H1 (cell line): ENCODE measurements around the gene HES1. TPM values are rescaled to one million over a fixed set of nuclear protein-coding genes. Genes with fewer than 3 reads are reported as not detected.
A peak's percentile ranks its signal among the peaks of the same experiment; 100 is the strongest.

Source experiments
- CTCF ChIA-PET: fragments of 300-600 bp; sonication (Branson Sonifier 250); formaldehyde crosslinking; loops from one replicate; lab custom pipeline; 2021; ENCODE audit not compliant: partially characterized antibody; lab: Charles Lee
- POLR2A ChIA-PET: fragments of 300-600 bp; sonication (Branson Sonifier 250); formaldehyde crosslinking; loops from one replicate; lab custom pipeline; 2021; ENCODE audit warnings: inconsistent platforms; ENCODE audit not compliant: partially characterized antibody; lab: Charles Lee
- DNase-seq, 2 experiments: peaks; one replicate each; pipeline versions ENCODE4 v3.0.0 to v3.0.0-alpha.2; 2010 to 2022; ENCODE audit warnings: low spot score in 2 of 2, low read depth in 1 of 2, mixed read lengths in 1 of 2
- FAIRE-seq: peaks from 2 replicates; lab custom pipeline; 2011; peaks lifted over from hg19 to GRCh38; lab: Jason Lieb, UNC
- H2AFZ ChIP-seq: 2 replicates; pipeline ENCODE4 v1.8.1; 2012; ENCODE audit warnings: low read length, inconsistent platforms
- H2AK5ac ChIP-seq: 2 replicates; pipeline ENCODE4 v1.6.1; 2013; ENCODE audit warnings: low read depth, low read length
- H2BK120ac ChIP-seq: replicated peaks from 2 replicates; pipeline ENCODE3; 2013; ENCODE audit warnings: low read depth, low read length, inconsistent platforms
- H2BK12ac ChIP-seq: 2 replicates; pipeline ENCODE4 v1.6.1; 2013; ENCODE audit warnings: low read depth, low read length
- H2BK15ac ChIP-seq: 2 replicates; pipeline ENCODE4 v1.6.1; 2013; ENCODE audit warnings: low read length
- H2BK20ac ChIP-seq: 2 replicates; pipeline ENCODE4 v1.6.1; 2013; ENCODE audit warnings: low read length
- H2BK5ac ChIP-seq: 2 replicates; pipeline ENCODE4 v1.6.1; 2013; ENCODE audit warnings: low read depth, low read length
- H3K14ac ChIP-seq: 2 replicates; pipeline ENCODE4 v1.6.1; 2013; ENCODE audit warnings: inconsistent platforms; ENCODE audit not compliant: insufficient read length
- H3K18ac ChIP-seq: 2 replicates; pipeline ENCODE4 v1.6.1; 2013; ENCODE audit warnings: low read length; ENCODE audit errors: extremely low read depth
- H3K23ac ChIP-seq: 2 replicates; pipeline ENCODE4 v1.6.1; 2013; ENCODE audit warnings: inconsistent platforms; ENCODE audit not compliant: insufficient read length
- H3K23me2 ChIP-seq: 2 replicates; pipeline ENCODE4 v1.6.1; 2013; ENCODE audit warnings: low read depth, low read length
- H3K27ac ChIP-seq: 2 replicates; pipeline ENCODE4 v1.6.1; 2011; ENCODE audit warnings: low read depth, low read length, inconsistent platforms
- H3K27me3 ChIP-seq, 4 experiments: replicated peaks in 1 of 4; 1 replicate in 1 of 4; 2 replicates in 3 of 4; pipeline versions ENCODE4 v1.6.1 to v1.8.1; 2011 to 2013; ENCODE audit warnings: low read length in 3 of 4, mild to moderate bottlenecking in 3 of 4, inconsistent platforms in 2 of 4, mixed read lengths in 2 of 4, moderate library complexity in 1 of 4; ENCODE audit not compliant: control insufficient read depth in 3 of 4, insufficient read depth in 3 of 4; ENCODE audit errors: extremely low read depth in 1 of 4
- H3K36me3 ChIP-seq, 4 experiments: 2 replicates each; pipeline versions ENCODE4 v1.6.1 to v1.8.1; 2011 to 2013; ENCODE audit warnings: mild to moderate bottlenecking in 4 of 4, low read length in 3 of 4, moderate library complexity in 2 of 4, control low read depth in 1 of 4, inconsistent platforms in 1 of 4; ENCODE audit not compliant: insufficient read depth in 4 of 4, control insufficient read depth in 2 of 4
- H3K4ac ChIP-seq: replicated peaks from 2 replicates; pipeline ENCODE3; 2013; ENCODE audit warnings: low read length, low read depth, mixed read lengths, inconsistent platforms; ENCODE audit not compliant: insufficient read length
- H3K4me1 ChIP-seq, 4 experiments: replicated peaks in 1 of 4; 1 replicate in 1 of 4; 2 replicates in 3 of 4; pipeline versions ENCODE4 v1.6.1 to v1.8.1; 2011 to 2013; ENCODE audit warnings: low read length in 3 of 4, inconsistent platforms in 2 of 4, mixed read lengths in 1 of 4; ENCODE audit not compliant: insufficient read depth in 4 of 4, control insufficient read depth in 3 of 4
- H3K4me2 ChIP-seq, 2 experiments: 2 replicates each; pipeline versions ENCODE4 v1.6.1 to v1.8.1; 2011 to 2013; ENCODE audit warnings: low read depth in 2 of 2, low read length in 2 of 2, control low read depth in 1 of 2, inconsistent platforms in 1 of 2, mild to moderate bottlenecking in 1 of 2; ENCODE audit not compliant: insufficient read depth in 1 of 2
- H3K4me3 ChIP-seq, 4 experiments: fragments of 200-600, 300-600 bp in 1 of 4; sonication (generic), shearing (Covaris generic), sonication (Bioruptor Twin) in 1 of 4; 2 replicates each; pipeline versions ENCODE4 v1.5.1 to v1.8.1; 2011 to 2016; ENCODE audit warnings: low read length in 4 of 4, low read depth in 3 of 4, control low read depth in 2 of 4, inconsistent platforms in 2 of 4, mild to moderate bottlenecking in 2 of 4, mixed read lengths in 1 of 4, moderate library complexity in 1 of 4; ENCODE audit not compliant: insufficient read depth in 2 of 4; ENCODE audit errors: extremely low read depth in 1 of 4
- H3K56ac ChIP-seq: replicated peaks from 2 replicates; pipeline ENCODE3; 2013; ENCODE audit warnings: low read depth, mild to moderate bottlenecking, mixed read lengths, low read length, inconsistent platforms; ENCODE audit not compliant: insufficient read length
- H3K79me1 ChIP-seq: 2 replicates; pipeline ENCODE4 v1.6.1; 2013; ENCODE audit warnings: low read depth, low read length, control low read depth
- H3K79me2 ChIP-seq, 2 experiments: 2 replicates each; pipeline versions ENCODE4 v1.6.1 to v1.8.1; 2012 to 2013; ENCODE audit warnings: low read length in 2 of 2, mild to moderate bottlenecking in 2 of 2, inconsistent platforms in 1 of 2; ENCODE audit not compliant: insufficient read depth in 2 of 2, control insufficient read depth in 1 of 2
- H3K9ac ChIP-seq, 4 experiments: replicated peaks in 1 of 4; 1 replicate in 1 of 4; 2 replicates in 3 of 4; pipeline versions ENCODE4 v1.6.1 to v1.8.1; 2011 to 2013; ENCODE audit warnings: low read depth in 3 of 4, low read length in 3 of 4, control low read depth in 2 of 4, mild to moderate bottlenecking in 2 of 4, moderate library complexity in 2 of 4, inconsistent platforms in 1 of 4; ENCODE audit errors: extremely low read depth in 1 of 4
- H3K9me3 ChIP-seq, 2 experiments: 2 replicates each; pipeline versions ENCODE4 v1.6.1 to v1.8.1; 2012 to 2013; ENCODE audit warnings: mild to moderate bottlenecking in 2 of 2, moderate library complexity in 2 of 2, control low read depth in 1 of 2, inconsistent platforms in 1 of 2, low read depth in 1 of 2, low read length in 1 of 2, mixed read lengths in 1 of 2; ENCODE audit not compliant: insufficient read depth in 2 of 2
- H4K20me1 ChIP-seq, 2 experiments: replicated peaks in 1 of 2; 2 replicates each; pipeline versions ENCODE3 to v1.8.1; 2011 to 2013; ENCODE audit warnings: inconsistent platforms in 2 of 2, low read length in 2 of 2, mild to moderate bottlenecking in 1 of 2; ENCODE audit not compliant: insufficient read depth in 2 of 2, control insufficient read depth in 1 of 2
- H4K5ac ChIP-seq: 2 replicates; pipeline ENCODE4 v1.6.1; 2013; ENCODE audit warnings: low read length, low read depth, mixed read lengths, inconsistent platforms; ENCODE audit not compliant: insufficient read length
- H4K8ac ChIP-seq: 2 replicates; pipeline ENCODE4 v1.8.0; 2013; ENCODE audit warnings: mild to moderate bottlenecking, moderate library complexity, low read length, inconsistent platforms; ENCODE audit not compliant: insufficient read depth; ENCODE audit errors: extremely low read depth
- H4K91ac ChIP-seq: replicated peaks from 2 replicates; pipeline ENCODE3; 2013; ENCODE audit warnings: low read length, mixed read lengths, inconsistent platforms; ENCODE audit not compliant: insufficient read length
- KDM1A ChIP-seq: fragments of 200-600, 300-600 bp; sonication (generic); IDR thresholded peaks from 2 replicates; pipeline ENCODE4 v1.7.1; 2016; ENCODE audit warnings: mild to moderate bottlenecking, low read length, borderline replicate concordance
- RNF2 ChIP-seq: fragments of 200-900, 300-1000 bp; sonication (generic); IDR thresholded peaks from 2 replicates; pipeline ENCODE4 v1.7.1; 2016; ENCODE audit warnings: borderline replicate concordance, low read depth, mild to moderate bottlenecking, antibody characterized with exemption, low read length; ENCODE audit not compliant: poor library complexity, severe bottlenecking; ENCODE audit errors: missing control alignments
- WGBS, 2 experiments: shearing (Covaris generic) in 1 of 2; methylation state at CpG; one replicate each; pipeline versions ENCODE4 v1.1.6 to v1.1.7; 2013 to 2015; ENCODE audit warnings: low lambda C conversion rate in 2 of 2, mixed read lengths in 2 of 2, inconsistent platforms in 1 of 2, low coverage in 1 of 2, missing lambda C conversion rate in 1 of 2; ENCODE audit not compliant: insufficient replicate concordance in 2 of 2, insufficient coverage in 1 of 2, insufficient read length in 1 of 2; ENCODE audit errors: extremely low coverage in 1 of 2, missing lambda C conversion rate in 1 of 2; 5-methylcytosine and 5-hydroxymethylcytosine counted together
- polyA plus RNA-seq, 7 experiments: library from polyadenylated mRNA; depleted of rRNA in 3 of 7; stranded (reverse) in 5 of 7; unstranded in 2 of 7; fragments of >200 nt in 5 of 7; fragments of 200-250 nt in 2 of 7; gene quantifications; 1 replicate in 5 of 7; 2 replicates in 1 of 7; 4 replicates in 1 of 7; pipeline versions ENCODE4 v1.2.1 to v1.2.3, GENCODE V29; 2011 to 2013; ENCODE audit warnings: missing spikeins in 2 of 7, mixed read lengths in 2 of 7
- total RNA-seq: library from RNA; stranded (reverse); fragmentation: NEBNext Ultra II Directional; extraction: Animal tissue kit (Norgen Biotek cat#: 25700); gene quantifications from 2 replicates; pipeline ENCODE4 v1.2.1, GENCODE V29; 2021

Gene HES1
- total and polyA plus RNA-seq, 2 of the 8 experiments (the other 6 are each of a cell fraction or from before 2014, with no cell fraction given), result 7.9 to 12.9 TPM

DNA sequence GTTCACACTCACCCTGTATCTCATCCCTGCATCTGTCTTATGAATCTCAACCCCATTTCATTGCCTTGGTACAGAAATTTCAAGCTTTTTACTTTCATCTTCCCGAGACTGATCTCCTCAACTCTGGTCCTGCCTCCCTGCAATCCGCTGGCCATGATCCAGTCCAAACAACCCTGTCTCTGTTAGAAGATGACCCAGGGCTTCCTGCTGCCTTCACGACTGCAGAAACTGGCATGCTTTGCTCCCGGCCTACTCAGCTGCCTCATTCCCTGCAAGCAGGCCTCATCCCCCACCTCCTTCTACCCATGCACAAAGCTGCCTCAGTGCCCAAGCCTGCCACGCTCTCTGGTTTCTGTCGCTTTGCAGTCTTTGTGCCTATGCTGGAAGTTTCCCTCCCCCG is 12.4 kb downstream of the HES1 start:
- Histone ChIP-seq H4K91ac (no peak overlapping the region), H3K9me3 (no peaks in the 10 kb centered on the region)
- 92% methylated on average over 7 of the region's 7 CpGs; no CpG with 5 or more reads in 1 of the 2 experiments for WGBS, 2 experiments

More for the DNA sequence above, 12.4 kb downstream of the HES1 start:
- Histone ChIP-seq H3K14ac (no peak overlapping the region), H2BK5ac (no peak overlapping the region), H3K23me2 (no peaks in the 10 kb centered on the region), H3K56ac (no peak overlapping the region), H2BK20ac (0 out of 2 replicates have a peak overlapping the region, but pooled peaks have one; percentile 56), H3K27me3 (peaks cover 0 to 2% (median 0%) of the 10 kb centered on the region in 4 experiments; a peak in 1 of 7 replicates), H2BK120ac (no peak overlapping the region), H2AFZ (peak overlapping the region; percentile 53; the same call in 1 of the 2 replicates), H2BK15ac (no peak overlapping the region), H4K8ac (no peak overlapping the region), H3K4me2 (no peak overlapping the region), H3K27ac (no peak overlapping the region), H3K79me2 (no peaks in the 10 kb centered on the region), H2AK5ac (no peak overlapping the region), H4K5ac (no peak overlapping the region), H3K36me3 (no peaks in the 10 kb centered on the region), H3K4ac (no peak overlapping the region)
- FAIRE-seq (no peak), DNase-seq (no peak)
- TF ChIP-seq KDM1A, result no peak
- no peak for TF ChIP-seq RNF2
- TF ChIP-seq, all 59 proteins: peak for 0
- Histone ChIP-seq H3K4me3 (no peak overlapping the region), H3K23ac (no peak overlapping the region), H2BK12ac (peak overlapping the region; percentile 75; the same call in 1 of the 2 replicates), H3K4me1 (no peaks in the 10 kb centered on the region), H3K79me1 (no peaks in the 10 kb centered on the region), H3K18ac (no peak overlapping the region), H4K20me1 (no peaks in the 10 kb centered on the region), H3K9ac (no peak overlapping the region)
- ChIA-PET CTCF (interaction anchor here (1.3 kb wide), 1 partner anchor 167 kb away, joined by 4 read pairs; no protein-coding TSS in a partner anchor), POLR2A (no interaction called here)
